ENCODE results near the gene CYTH3. TPM values are rescaled to one million over a fixed set of nuclear protein-coding genes. Genes with fewer than 3 reads are reported as not detected.

Gene CYTH3
- total RNA-seq, 1 donor from 2014 or later = 31.1 TPM

DNA sequence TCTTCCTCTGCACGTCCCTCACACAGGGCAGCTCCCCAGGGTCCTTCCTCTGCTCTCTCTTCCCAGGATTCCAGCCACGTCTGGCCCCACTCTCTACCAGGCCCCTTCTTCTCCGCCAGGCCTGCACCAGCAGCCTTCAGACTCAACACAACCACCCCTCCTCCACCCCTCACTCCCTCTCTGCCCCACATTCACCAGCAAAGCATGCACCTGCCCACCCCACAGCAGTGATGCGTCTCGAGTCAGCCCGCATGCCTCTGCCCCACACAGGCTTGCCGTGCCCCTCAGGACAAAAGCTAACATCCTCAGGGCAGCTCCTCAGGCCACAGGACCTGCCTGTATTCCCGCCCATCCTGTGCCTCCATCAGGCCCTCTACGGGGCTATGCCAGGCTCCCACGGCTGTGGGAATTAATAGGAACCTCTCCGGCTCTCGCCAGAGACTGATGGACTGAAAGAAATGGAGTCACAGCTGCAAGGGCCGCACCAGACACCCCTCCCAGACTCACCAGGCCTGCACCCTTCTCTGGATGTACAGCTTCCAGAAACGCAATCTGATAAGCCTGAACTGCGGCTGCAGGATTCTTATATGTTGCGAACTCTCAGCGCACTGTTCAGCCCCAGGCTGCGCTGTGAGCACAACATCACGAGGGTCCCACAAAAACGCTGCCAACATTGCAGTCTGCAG lies 100.1 kb downstream of the CYTH3 start:
- H3K4me1 Mint-ChIP-seq (ENCODE audit: unreplicated experiment) = peaks cover 28% of the 10 kb centered on the region
- H3K9me3 Mint-ChIP-seq = no peaks in the 10 kb centered on the region
- no peaks in the 10 kb centered on the region for H3K27me3 Mint-ChIP-seq
- no peak overlapping the region for H3K27ac Mint-ChIP-seq
- no peak for DNase-seq (ENCODE audit: extremely low spot score, unreplicated experiment)
- no peak for TF ChIP-seq CTCF (conservative IDR thresholded peaks at IDR 0.05)
- H3K4me3 Mint-ChIP-seq = no peak overlapping the region
- H3K36me3 Mint-ChIP-seq = peaks cover 18% of the 10 kb centered on the region

- Mint-ChIP-seq H3K27ac (no peak overlapping the region), H3K36me3 (peaks cover 15% of the 10 kb centered on the region), H3K4me1 (ENCODE audit: unreplicated experiment) (peaks cover 34% of the 10 kb centered on the region), H3K27me3 (no peaks in the 10 kb centered on the region), H3K9me3 (no peaks in the 10 kb centered on the region), H3K4me3 (no peak overlapping the region)
- TF ChIP-seq CTCF (conservative IDR thresholded peaks at IDR 0.05) = no peak
- no peak for DNase-seq (ENCODE audit: extremely low spot score, unreplicated experiment)
Measured at GRCh38 chr7:6171532-6172223, 100.7 kb downstream of the CYTH3 start.

- no peaks in the 10 kb centered on the region for H3K9me3 Mint-ChIP-seq
- peaks cover 12% of the 10 kb centered on the region for H3K36me3 Mint-ChIP-seq
- H3K4me1 Mint-ChIP-seq (ENCODE audit: unreplicated experiment) = peaks cover 42% of the 10 kb centered on the region
- H3K27ac Mint-ChIP-seq = no peak overlapping the region
- DNase-seq (ENCODE audit: extremely low spot score, unreplicated experiment) = no peak
- H3K4me3 Mint-ChIP-seq = no peak overlapping the region
- no peaks in the 10 kb centered on the region for H3K27me3 Mint-ChIP-seq
- TF ChIP-seq CTCF (conservative IDR thresholded peaks at IDR 0.05) = no peak
Measured at GRCh38 chr7:6170571-6171531, 101.6 kb downstream of the CYTH3 start.

DNA sequence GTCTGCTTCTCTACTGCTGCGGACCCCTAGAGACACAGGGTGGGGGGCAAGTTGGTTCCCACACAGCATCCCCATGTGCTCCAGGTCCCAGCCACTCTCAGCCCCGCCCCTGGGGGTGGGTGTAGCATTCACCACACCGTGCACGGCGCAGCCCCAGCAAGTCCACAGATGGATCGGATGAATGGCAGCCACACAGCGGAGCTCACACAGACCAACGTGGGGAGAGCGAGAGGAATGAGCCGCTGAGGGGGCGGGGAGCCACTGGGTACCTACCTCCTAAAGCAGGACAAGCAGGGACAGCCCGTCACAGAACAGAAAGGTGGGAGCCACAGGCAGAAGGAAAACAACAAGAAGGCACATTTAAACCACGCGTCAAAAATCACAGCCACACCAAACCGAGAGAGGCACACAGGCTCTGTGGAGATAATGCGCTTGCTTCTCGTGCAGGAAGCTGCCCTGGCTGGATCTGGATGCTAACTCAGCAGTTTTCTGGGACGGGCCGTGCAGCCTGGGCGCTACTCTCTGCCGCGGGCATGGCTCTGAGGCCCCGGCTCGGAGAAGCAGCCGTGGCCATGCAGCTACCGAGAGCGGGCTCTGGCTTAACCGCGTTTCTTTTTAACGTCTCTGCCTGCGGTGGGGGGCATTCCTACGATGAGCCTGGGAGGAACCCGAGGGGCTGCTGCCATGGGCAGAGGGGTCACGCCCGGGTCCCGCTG lies 102.5 kb downstream of the CYTH3 start:
- H3K4me3 Mint-ChIP-seq = no peak overlapping the region
- H3K27me3 Mint-ChIP-seq = no peaks in the 10 kb centered on the region
- no peak overlapping the region for H3K27ac Mint-ChIP-seq
- TF ChIP-seq CTCF (conservative IDR thresholded peaks at IDR 0.05) = no peak
- H3K36me3 Mint-ChIP-seq = peaks cover 15% of the 10 kb centered on the region
- no peak for DNase-seq (ENCODE audit: extremely low spot score, unreplicated experiment)
- H3K4me1 Mint-ChIP-seq (ENCODE audit: unreplicated experiment) = peaks cover 48% of the 10 kb centered on the region
- no peaks in the 10 kb centered on the region for H3K9me3 Mint-ChIP-seq

- H3K4me3 Mint-ChIP-seq = no peak overlapping the region
- H3K9me3 Mint-ChIP-seq = no peaks in the 10 kb centered on the region
- no peak overlapping the region for H3K27ac Mint-ChIP-seq
- no peak for DNase-seq (ENCODE audit: extremely low spot score, unreplicated experiment)
- H3K4me1 Mint-ChIP-seq (ENCODE audit: unreplicated experiment) = peaks cover 50% of the 10 kb centered on the region
- H3K36me3 Mint-ChIP-seq = peaks cover 12% of the 10 kb centered on the region
- no peaks in the 10 kb centered on the region for H3K27me3 Mint-ChIP-seq
- no peak for TF ChIP-seq CTCF (conservative IDR thresholded peaks at IDR 0.05)
Measured at GRCh38 chr7:6168477-6168868, 104.0 kb downstream of the CYTH3 start.
